Loucy (cell line): Measurements from ENCODE around the gene POU3F1.
A peak's percentile ranks its signal among the peaks of the same experiment; 100 is the strongest.

ENCODE experiments used
- H2AFZ ChIP-seq: fragments of 200-600 bp; sonication (generic); 2 replicates; pipeline ENCODE4 v1.6.0; 2016; ENCODE audit warnings: antibody characterized with exemption, mild to moderate bottlenecking, low read length, moderate library complexity
- H3F3A ChIP-seq: fragments of 200-600 bp; 2 replicates; pipeline ENCODE4 v1.6.0; 2016; ENCODE audit warnings: antibody characterized with exemption, low read depth, mild to moderate bottlenecking
- H3K27me3 ChIP-seq: fragments of 200-600 bp; sonication (generic); 2 replicates; pipeline ENCODE4 v1.6.1; 2014; ENCODE audit warnings: low read length, mild to moderate bottlenecking; ENCODE audit not compliant: insufficient read depth, poor library complexity, severe bottlenecking
- H3K36me3 ChIP-seq: fragments of 200-600 bp; sonication (generic); 2 replicates; pipeline ENCODE4 v1.6.1; 2016; ENCODE audit warnings: low read length; ENCODE audit not compliant: insufficient read depth
- H3K4me1 ChIP-seq: fragments of 200-600 bp; sonication (generic); 2 replicates; pipeline ENCODE4 v1.5.1; 2014; ENCODE audit warnings: low read length, mild to moderate bottlenecking; ENCODE audit not compliant: insufficient read depth, poor library complexity, severe bottlenecking
- H3K4me2 ChIP-seq: fragments of 200-600 bp; sonication (generic); 2 replicates; pipeline ENCODE4 v1.6.0; 2014; ENCODE audit warnings: antibody characterized with exemption, low read length, low read depth, mild to moderate bottlenecking; ENCODE audit not compliant: poor library complexity, severe bottlenecking
- H3K4me3 ChIP-seq: fragments of 200-600 bp; sonication (generic); 2 replicates; pipeline ENCODE4 v1.5.1; 2014; ENCODE audit warnings: low read length, mild to moderate bottlenecking, mixed read lengths; ENCODE audit not compliant: poor library complexity, severe bottlenecking
- H3K79me2 ChIP-seq: fragments of 200-600 bp; sonication (generic); 2 replicates; pipeline ENCODE4 v1.6.1; 2014; ENCODE audit warnings: low read length; ENCODE audit not compliant: insufficient read depth
- H3K9ac ChIP-seq: fragments of 200-600 bp; sonication (generic); 2 replicates; pipeline ENCODE4 v1.6.0; 2014; ENCODE audit warnings: mild to moderate bottlenecking, low read depth, low read length, moderate library complexity; ENCODE audit not compliant: poor library complexity, severe bottlenecking
- H3K9me2 ChIP-seq: fragments of 200-600 bp; sonication (generic); replicated peaks from 2 replicates; pipeline ENCODE4 v1.6.1; 2016; ENCODE audit warnings: low read depth, low read length, mixed read lengths
- H3K9me3 ChIP-seq: fragments of 200-600 bp; sonication (generic); 2 replicates; pipeline ENCODE4 v1.6.1; 2014; ENCODE audit warnings: mild to moderate bottlenecking, antibody characterized with exemption, low read length, low read depth; ENCODE audit not compliant: insufficient read depth
- H4K20me1 ChIP-seq: fragments of 200-600 bp; sonication (generic); 2 replicates; pipeline ENCODE4 v1.6.0; 2014; ENCODE audit warnings: antibody characterized with exemption, low read length, mild to moderate bottlenecking; ENCODE audit not compliant: insufficient read depth, poor library complexity, severe bottlenecking
- CTCF ChIP-seq: fragments of 200-600 bp; sonication (generic); conservative IDR thresholded peaks from 2 replicates; pipeline ENCODE4 v1.5.1; 2014; ENCODE audit warnings: mild to moderate bottlenecking, antibody characterized with exemption, low read length
- EZH2phosphoT487 ChIP-seq: fragments of 200-600 bp; IDR thresholded peaks from 2 replicates; pipeline ENCODE4 v1.6.1; 2018; ENCODE audit warnings: antibody characterized with exemption, mild to moderate bottlenecking, moderate library complexity, borderline replicate concordance

POU3F1 gene

GRCh38 chr1:38021969-38022368, 24.6 kb downstream of the POU3F1 start:
- TF ChIP-seq CTCF = no peak
- Histone ChIP-seq H3K27me3 (no peaks in the 10 kb centered on the region), H3K4me2 (no peak overlapping the region), H3K36me3 (peaks cover 81% of the 10 kb centered on the region), H3K4me1 (peaks cover 3% of the 10 kb centered on the region), H4K20me1 (peaks cover 7% of the 10 kb centered on the region), H2AFZ (no peak overlapping the region), H3K4me3 (no peak overlapping the region), H3F3A (no peaks in the 10 kb centered on the region), H3K9me2 (no peaks in the 10 kb centered on the region), H3K9ac (no peak overlapping the region), H3K9me3 (no peaks in the 10 kb centered on the region), H3K79me2 (peaks cover 30% of the 10 kb centered on the region)

- peaks cover 45% of the 10 kb centered on the region for H3K79me2 ChIP-seq
- H3K4me2 ChIP-seq = no peak overlapping the region
- no peaks in the 10 kb centered on the region for H3K27me3 ChIP-seq
- TF ChIP-seq EZH2phosphoT487 = no peak
- no peak for TF ChIP-seq CTCF
- H3K36me3 ChIP-seq = peaks cover 82% of the 10 kb centered on the region
- no peaks in the 10 kb centered on the region for H3F3A ChIP-seq
- no peak overlapping the region for H3K4me3 ChIP-seq
- H3K9me3 ChIP-seq = no peaks in the 10 kb centered on the region
- H3K4me1 ChIP-seq = peaks cover 11% of the 10 kb centered on the region
- H3K9me2 ChIP-seq = no peaks in the 10 kb centered on the region
- H3K9ac ChIP-seq = no peak overlapping the region
- peaks cover 18% of the 10 kb centered on the region for H4K20me1 ChIP-seq
- no peak overlapping the region for H2AFZ ChIP-seq
Observed at GRCh38 chr1:38020396-38020795, 26.2 kb downstream of the POU3F1 start.

- peaks cover 22% of the 10 kb centered on the region for H3K4me1 ChIP-seq
- no peak for TF ChIP-seq EZH2phosphoT487
- TF ChIP-seq CTCF = peak; percentile 82
- H3F3A ChIP-seq = no peaks in the 10 kb centered on the region
- peaks cover 60% of the 10 kb centered on the region for H3K79me2 ChIP-seq
- H2AFZ ChIP-seq = no peak overlapping the region
- no peak overlapping the region for H3K4me3 ChIP-seq
- peaks cover 22% of the 10 kb centered on the region for H4K20me1 ChIP-seq
- H3K4me2 ChIP-seq = no peak overlapping the region
- peaks cover 71% of the 10 kb centered on the region for H3K36me3 ChIP-seq
- H3K27me3 ChIP-seq = no peaks in the 10 kb centered on the region
- H3K9me2 ChIP-seq = no peaks in the 10 kb centered on the region
- H3K9ac ChIP-seq = no peak overlapping the region
- H3K9me3 ChIP-seq = no peaks in the 10 kb centered on the region
Observed at GRCh38 chr1:38018864-38019343, 27.7 kb downstream of the POU3F1 start.
